GM12878 (cell line): Measurements from ENCODE around the gene COL25A1. TPM values are rescaled to one million over a fixed set of nuclear protein-coding genes. Genes with fewer than 3 reads are reported as not detected.
A peak's percentile ranks its signal among the peaks of the same experiment; 100 is the strongest.

ENCODE experiments used
- ATAC-seq: fragments of 200-7000 bp; cut with Tn5 transposase; 3 replicates; pipeline ENCODE4 v1.9.1; 2020; ENCODE audit warnings: mild to moderate bottlenecking, moderate library complexity
- BruUV-seq: library from RNA; stranded (reverse); fragments of 400-500 nt; replicated peaks from 2 replicates; lab custom pipeline; 2021; lab: Mats Ljungman, UMichigan
- CTCF ChIA-PET: fragments of 300-600 bp; sonication (Branson Sonifier 250); formaldehyde crosslinking; extraction: SDS; loops from one replicate; lab custom pipeline; 2021; ENCODE audit warnings: inconsistent platforms; lab: Yijun Ruan, JAX
- POLR2A ChIA-PET: fragments of 350-600 bp; formaldehyde crosslinking; extraction: SDS; loops from one replicate; lab custom pipeline; 2021; ENCODE audit warnings: inconsistent platforms; lab: Charles Lee
- RAD21 ChIA-PET: fragments of 300-600 bp; sonication (Branson Sonifier 250); formaldehyde crosslinking; loops from one replicate; lab custom pipeline; 2023; ENCODE audit warnings: antibody characterized with exemption; ENCODE audit not compliant: unreplicated experiment; lab: Charles Lee
- SMC1A ChIA-PET: fragments of 300-600 bp; sonication (Branson Sonifier 250); formaldehyde crosslinking; loops from one replicate; lab custom pipeline; 2023; ENCODE audit not compliant: unreplicated experiment, uncharacterized antibody; lab: Charles Lee
- DNase-seq: peaks from one replicate; pipeline ENCODE4 v3.0.0-alpha.2; 2011; ENCODE audit warnings: low read depth, low spot score
- FAIRE-seq: peaks from 3 replicates; lab custom pipeline; 2011; peaks lifted over from hg19 to GRCh38; lab: Jason Lieb, UNC
- H2AFZ ChIP-seq: 2 replicates; pipeline ENCODE4 v1.6.0; 2011; ENCODE audit warnings: low read depth, low read length, control low read depth; ENCODE audit not compliant: control insufficient read depth
- H3K27ac ChIP-seq: 2 replicates; pipeline ENCODE4 v1.5.1; 2011; ENCODE audit warnings: control low read depth; ENCODE audit not compliant: control insufficient read depth, insufficient read depth
- H3K27me3 ChIP-seq, 2 experiments: replicated peaks in 1 of 2; 2 replicates each; pipeline versions ENCODE4 v1.6.0 to v1.6.1; 2011; ENCODE audit warnings: low read length in 1 of 2; ENCODE audit not compliant: control insufficient read depth in 2 of 2, insufficient read depth in 2 of 2
- H3K36me3 ChIP-seq, 2 experiments: 2 replicates each; pipeline ENCODE4 v1.5.1; 2011; ENCODE audit warnings: low read length in 1 of 2; ENCODE audit not compliant: control insufficient read depth in 2 of 2, insufficient read depth in 2 of 2
- H3K4me1 ChIP-seq: 2 replicates; pipeline ENCODE4 v1.6.1; 2011; ENCODE audit warnings: mild to moderate bottlenecking, low read length, moderate library complexity, mixed read lengths; ENCODE audit not compliant: control insufficient read depth, insufficient read depth
- H3K4me2 ChIP-seq: 2 replicates; pipeline ENCODE4 v1.6.0; 2011; ENCODE audit warnings: control low read depth; ENCODE audit not compliant: control insufficient read depth, insufficient read depth
- H3K4me3 ChIP-seq: fragments of 200-600 bp; sonication (generic); 2 replicates; pipeline ENCODE4 v1.5.1; 2016
- H3K79me2 ChIP-seq: 2 replicates; pipeline ENCODE4 v1.6.0; 2011; ENCODE audit warnings: low read length; ENCODE audit not compliant: control insufficient read depth, insufficient read depth
- H3K9ac ChIP-seq: 2 replicates; pipeline ENCODE4 v1.8.0; 2011; ENCODE audit warnings: low read length, control low read depth, mixed read lengths; ENCODE audit not compliant: control insufficient read depth, insufficient read depth
- H3K9me3 ChIP-seq: replicated peaks from 3 replicates; pipeline ENCODE4 v1.5.1; 2011; ENCODE audit warnings: mild to moderate bottlenecking, low read length; ENCODE audit not compliant: control insufficient read depth, insufficient read depth
- H4K20me1 ChIP-seq: 2 replicates; pipeline ENCODE4 v1.6.0; 2011; ENCODE audit not compliant: control insufficient read depth, insufficient read depth
- ATF7 ChIP-seq: fragments of 450-650 bp; IDR thresholded peaks from 2 replicates; pipeline ENCODE4 v1.6.1; 2016; ENCODE audit warnings: low read depth, mild to moderate bottlenecking
- CBFB ChIP-seq: IDR thresholded peaks from 2 replicates; pipeline ENCODE4 v1.6.1; 2016; ENCODE audit warnings: antibody characterized with exemption, low read depth
- GATAD2B ChIP-seq: fragments of 450-650 bp; conservative IDR thresholded peaks from 2 replicates; pipeline ENCODE4 v1.6.1; 2017; ENCODE audit warnings: low read depth, mild to moderate bottlenecking, moderate library complexity
- HCFC1 ChIP-seq: fragments of 150-350 bp; IDR thresholded peaks from 2 replicates; pipeline ENCODE4 v1.6.1; 2014; ENCODE audit warnings: low read length
- JUND ChIP-seq: IDR thresholded peaks from 2 replicates; pipeline ENCODE4 v1.6.1; 2012; ENCODE audit warnings: low read depth, mild to moderate bottlenecking, low read length, improper control_type of control experiment, moderate library complexity
- NR2F1 ChIP-seq: fragments of 450-650 bp; conservative IDR thresholded peaks from 2 replicates; pipeline ENCODE4 v1.6.1; 2017; ENCODE audit warnings: mild to moderate bottlenecking
- NRF1 ChIP-seq: conservative IDR thresholded peaks from 2 replicates; pipeline ENCODE4 v1.6.1; 2011; ENCODE audit warnings: mild to moderate bottlenecking, low read depth, low read length, improper control_type of control experiment
- POLR2AphosphoS5 ChIP-seq: IDR thresholded peaks from 2 replicates; pipeline ENCODE4 v1.6.1; 2011; ENCODE audit warnings: mild to moderate bottlenecking, low read length, inconsistent platforms
- YBX1 ChIP-seq: fragments of 450-650 bp; IDR thresholded peaks from 2 replicates; pipeline ENCODE4 v1.6.1; 2016; ENCODE audit warnings: antibody characterized with exemption
- ZZZ3 ChIP-seq: IDR thresholded peaks from 2 replicates; pipeline ENCODE4 v1.6.1; 2011; ENCODE audit warnings: low read depth; ENCODE audit not compliant: control insufficient read depth, insufficient read length
- WGBS: methylation state at CpG from one replicate; pipeline ENCODE4 v1.1.6; 2016; ENCODE audit warnings: low lambda C conversion rate; ENCODE audit not compliant: insufficient replicate concordance, insufficient coverage; ENCODE audit errors: missing lambda C conversion rate; 5-methylcytosine and 5-hydroxymethylcytosine counted together
- in situ Hi-C: fragments of 300-500 bp; cut with MboI; formaldehyde crosslinking; loops from 9 replicates; pipeline ENCODE4 v1.14.3; 2018; ENCODE audit warnings: mixed read lengths
- intact Hi-C: fragments of 100-400 bp; cut with micrococcal nuclease; formaldehyde crosslinking; loops from one replicate; pipeline ENCODE4 v1.14.2; 2022; ENCODE audit not compliant: unreplicated experiment
- polyA plus RNA-seq, 11 experiments: library from polyadenylated mRNA; depleted of rRNA in 4 of 11; unstranded in 6 of 11; stranded (reverse) in 5 of 11; fragments of >200 nt; fragmentation: Nextera tagmentation in 4 of 11; fragmentation: Illumina TruSeq in 1 of 11; extraction: Ambion mirVana in 4 of 11; extraction: Trizol in 1 of 11; gene quantifications; 1 replicate in 1 of 11; 2 replicates in 10 of 11; pipeline versions ENCODE4 v1.2.1 to v1.2.3, GENCODE V29; 2011 to 2016; ENCODE audit warnings: inconsistent platforms in 2 of 11, missing spikeins in 2 of 11, low read depth in 1 of 11
- total RNA-seq, 4 experiments: library from RNA; depleted of rRNA in 3 of 4; stranded (reverse); fragments of >200 nt in 3 of 4; fragmentation: Illumina TruSeq in 1 of 4; extraction: Trizol in 1 of 4; gene quantifications; 2 replicates each; pipeline versions ENCODE4 v1.2.1 to v1.2.3, GENCODE V29; 2013 to 2021

The COL25A1 gene
- total and polyA plus RNA-seq, 10 of the 15 experiments (the other 5 are each of a cell fraction or from before 2014, with no cell fraction given) = 0.01 to 0.26 (median 0.12) TPM; not detected in 6

DNA sequence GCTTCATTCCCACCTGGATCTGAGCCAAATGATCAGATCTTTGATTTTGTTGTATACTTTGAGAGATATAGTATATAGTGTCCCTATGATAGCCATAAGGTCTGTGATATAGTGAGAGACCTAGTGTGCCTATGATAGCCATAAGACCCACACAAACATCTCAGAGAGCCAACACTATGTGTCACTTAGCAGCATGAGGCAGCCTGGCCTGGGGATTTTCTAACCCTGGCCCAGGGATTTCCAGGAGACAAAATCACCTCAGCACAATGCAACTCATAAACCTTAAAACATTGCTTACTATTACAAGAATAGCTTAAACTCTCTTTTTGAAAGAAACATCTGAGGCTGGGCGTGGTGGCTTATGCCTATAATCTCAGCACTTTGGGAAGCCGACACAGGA, 23.2 kb upstream of the COL25A1 start:
- H3K27me3 ChIP-seq = no peaks in the 10 kb centered on the region
- H2AFZ ChIP-seq = no peak overlapping the region
- H3K27ac ChIP-seq = no peak overlapping the region
- H3K4me2 ChIP-seq = no peak overlapping the region
- intact Hi-C loops (no loop called here), in situ Hi-C loops (no loop called here)
- H3K9ac ChIP-seq = no peak overlapping the region
- POLR2A ChIA-PET = no interaction called here
- SMC1A ChIA-PET = interaction anchor here (1.6 kb wide), 1 partner anchor 10 kb away, joined by 3 read pairs; no protein-coding TSS in a partner anchor
- FAIRE-seq (no peak), DNase-seq (no peak), ATAC-seq (peak; percentile 28; the same call in 1 of the 3 replicates)
- H4K20me1 ChIP-seq = no peaks in the 10 kb centered on the region
- WGBS = 18% methylated on average over 2 of the region's 2 CpGs
- CTCF ChIA-PET = interaction anchor here (1.8 kb wide), 1 partner anchor 32 kb away, joined by 4 read pairs; no protein-coding TSS in a partner anchor
- BruUV-seq = no TSS peak
- RAD21 ChIA-PET = interaction anchor here (1.9 kb wide), 1 partner anchor 32 kb away, joined by 6 read pairs; no protein-coding TSS in a partner anchor
- H3K9me3 ChIP-seq = peaks cover 9% of the 10 kb centered on the region; the same call in 2 of the 3 replicates
- no peaks in the 10 kb centered on the region for H3K79me2 ChIP-seq
- no peaks in the 10 kb centered on the region for H3K36me3 ChIP-seq
- TF ChIP-seq JUND (no peak), ZZZ3 (no peak), HCFC1 (no peak), POLR2AphosphoS5 (no peak), GATAD2B (no peak), CBFB (no peak)
- H3K4me3 ChIP-seq = no peak overlapping the region
- no peaks in the 10 kb centered on the region for H3K4me1 ChIP-seq

DNA sequence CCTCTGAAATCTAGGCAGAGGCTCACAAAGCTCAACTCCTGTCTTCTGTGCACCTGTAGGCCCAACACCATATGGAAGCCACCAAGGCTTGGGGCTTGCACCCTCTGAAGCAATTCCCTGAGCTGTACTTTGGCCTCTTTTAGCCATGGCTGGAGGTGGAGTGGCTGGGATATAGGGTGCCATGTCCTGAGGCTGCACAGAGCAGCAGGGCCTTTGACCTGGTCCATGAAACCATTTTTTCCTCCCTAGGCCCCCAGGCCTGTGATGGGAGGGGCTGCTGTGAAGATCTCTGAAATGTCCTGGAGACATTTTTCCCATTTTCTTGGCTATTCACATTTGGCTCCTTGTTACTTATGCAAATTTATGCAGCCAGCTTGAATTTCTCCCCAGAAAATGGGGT, 20.9 kb upstream of the COL25A1 start:
- CTCF ChIA-PET = interaction anchor here (0.6 kb wide), 1 partner anchor 28 kb away, joined by 3 read pairs; no protein-coding TSS in a partner anchor
- POLR2A ChIA-PET = no interaction called here
- Histone ChIP-seq H4K20me1 (no peaks in the 10 kb centered on the region), H3K9me3 (peaks cover 16% of the 10 kb centered on the region; the same call in 2 of the 3 replicates), H3K79me2 (no peaks in the 10 kb centered on the region), H3K27ac (no peak overlapping the region), H3K9ac (no peak overlapping the region), H3K4me1 (peaks cover 4% of the 10 kb centered on the region), H2AFZ (no peak overlapping the region), H3K27me3 (no peaks in the 10 kb centered on the region), H3K4me2 (no peak overlapping the region), H3K36me3 (no peaks in the 10 kb centered on the region), H3K4me3 (no peak overlapping the region)
- intact Hi-C loops (no loop called here), in situ Hi-C loops (no loop called here)
- TF ChIP-seq ATF7 = no peak
- TF ChIP-seq YBX1 = no peak
- no peak for TF ChIP-seq NR2F1
- no peak for TF ChIP-seq NRF1
- no TSS peak for BruUV-seq
- ATAC-seq = no peak
- DNase-seq = no peak
- no peak for FAIRE-seq
- RAD21 ChIA-PET = no interaction called here
- SMC1A ChIA-PET = interaction anchor here (1.1 kb wide), 1 partner anchor 30 kb away, joined by 3 read pairs; no protein-coding TSS in a partner anchor
